ENCODE data around the gene TIMM13.
"Not testable (repeated sequence)": the region's sequence is repeated elsewhere in the genome, so short reads cannot be mapped to it uniquely, and the experiment has no call there.

The TIMM13 gene

DNA sequence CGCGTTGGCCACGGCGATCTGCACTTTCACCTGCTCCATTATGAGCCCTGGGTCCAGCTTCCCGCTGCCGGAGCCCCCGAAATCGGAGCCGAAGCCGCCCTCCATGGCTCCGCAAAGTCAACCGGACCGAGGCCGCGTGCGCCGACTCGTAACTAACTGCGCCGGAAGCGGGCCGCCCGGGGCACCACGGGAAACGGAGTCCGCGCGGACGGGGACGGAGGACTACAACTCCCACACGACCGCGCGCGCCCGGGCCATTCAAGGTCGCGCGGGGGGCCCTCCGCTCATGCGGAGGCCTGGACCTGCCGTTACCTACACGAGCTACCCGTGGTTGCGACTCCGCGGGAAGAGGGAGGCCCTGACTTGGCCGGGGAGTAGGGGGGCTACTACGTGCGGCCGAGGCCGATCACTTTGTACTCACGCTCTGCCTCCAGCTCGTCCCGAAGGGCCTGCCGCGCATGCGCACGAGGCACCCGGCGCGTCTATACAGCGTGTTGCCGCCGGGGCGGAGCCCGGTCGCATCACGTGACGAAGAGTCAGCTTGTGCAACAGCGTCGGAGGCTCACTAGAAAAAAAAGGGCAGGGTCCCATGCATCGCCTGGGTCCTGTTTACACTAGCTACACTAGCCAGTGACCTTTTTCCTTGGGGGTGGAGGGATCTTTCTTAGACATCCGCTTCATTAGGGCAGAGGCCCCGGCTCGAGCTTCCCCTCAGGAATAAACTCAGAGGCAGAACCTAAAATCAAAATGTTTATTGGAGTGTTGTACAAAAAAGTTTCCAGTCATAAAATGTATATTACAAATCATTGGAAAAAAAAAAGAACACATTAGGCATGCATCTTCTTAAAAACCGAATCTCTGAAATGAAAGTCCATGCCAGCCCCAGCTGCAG is at the start of gene TIMM13:
Gene TIMM13, minus strand, starts transcription at position 158 of the 892 bp plus-strand sequence. Its CDS starts 53 bp downstream, at position 105.
- DNase-seq (ENCODE audit: low read depth in 2 of 2), result peak; percentile 91 to 94

- peak; percentile 59 to 63 for DNase-seq (ENCODE audit: low read depth in 2 of 2)
Measured at GRCh38 chr19:2476451-2477140, 49.2 kb upstream of the TIMM13 start.

GRCh38 chr19:2475702-2476450 is 48.5 kb upstream of the TIMM13 start, which contains the start of gene GADD45B:
Gene GADD45B, plus strand, starts transcription at chr19:2476127. Its CDS starts 232 bp downstream, at chr19:2476359.
- DNase-seq (ENCODE audit: low read depth in 2 of 2), result peak; percentile 95 to 98

DNA sequence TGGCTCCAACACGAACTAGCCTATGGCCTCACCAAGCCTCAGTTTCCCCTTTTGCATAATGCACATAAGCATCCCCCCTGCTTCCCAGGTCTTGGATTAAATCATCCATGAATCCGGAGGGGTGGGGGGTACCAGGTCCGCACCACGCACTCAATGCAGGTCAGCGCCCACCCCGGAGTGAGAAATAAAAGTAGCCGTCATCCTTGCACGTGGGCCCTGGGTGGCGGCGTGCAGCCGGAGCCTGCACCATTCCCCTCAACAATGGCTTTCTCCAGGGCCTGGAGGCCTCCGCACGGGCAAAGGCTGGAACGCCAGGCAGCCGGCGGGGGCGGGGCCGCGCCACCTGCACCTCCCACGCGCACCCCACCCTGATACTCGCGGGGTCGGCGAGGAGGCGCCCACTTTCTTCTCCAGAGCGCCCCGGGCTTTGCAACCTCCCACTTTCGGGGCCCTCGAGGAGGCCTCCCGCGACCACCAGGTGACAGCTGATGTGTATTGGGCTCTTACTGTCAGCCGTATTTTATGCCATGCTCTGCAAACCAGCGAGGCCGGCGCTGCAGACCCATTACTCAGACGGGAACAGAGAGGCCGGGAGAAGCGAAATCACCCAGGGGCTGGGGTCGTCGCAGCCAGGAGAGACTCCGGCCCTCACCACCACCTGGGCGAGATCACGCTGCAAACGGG is 47.8 kb upstream of the TIMM13 start:
- peak; percentile 45 to 57 for DNase-seq (ENCODE audit: low read depth in 2 of 2)

DNA sequence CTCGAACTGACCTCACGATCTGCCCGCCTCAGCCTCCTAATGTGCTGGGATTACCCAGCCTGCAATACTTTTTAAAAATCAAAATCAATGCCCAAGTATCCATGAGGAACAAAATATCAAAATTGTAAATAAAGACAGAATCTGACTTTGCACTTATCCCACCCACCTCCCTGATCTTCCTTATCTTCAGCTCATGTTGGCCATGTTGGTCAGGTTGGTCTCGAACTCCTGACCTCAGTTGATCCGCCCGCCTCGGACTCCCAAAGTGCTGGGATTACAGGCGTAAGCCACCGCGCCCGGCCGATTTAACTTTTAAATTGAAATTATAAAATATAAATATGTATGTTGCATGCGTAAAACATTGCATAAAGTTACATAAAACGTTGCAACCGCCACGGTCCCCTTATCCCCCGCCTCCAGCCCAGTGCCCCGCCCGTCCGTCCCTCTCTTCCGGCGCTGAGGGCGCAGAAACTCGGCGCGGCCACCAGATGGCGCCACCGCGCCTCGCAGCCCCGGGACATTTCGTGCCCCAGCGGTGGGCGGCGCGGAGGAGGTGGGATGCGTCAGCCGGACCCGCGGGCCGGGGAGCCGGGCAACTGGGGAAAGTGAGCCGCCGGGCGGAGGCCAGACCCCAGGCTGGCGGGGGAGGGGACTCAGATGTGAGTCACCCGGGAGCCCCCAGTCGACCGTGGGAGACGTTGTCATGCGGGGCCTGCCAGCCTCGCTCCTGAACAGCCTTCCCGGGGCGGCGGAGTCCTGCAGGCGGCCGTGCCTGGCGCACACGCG is 47.0 kb upstream of the TIMM13 start:
- DNase-seq (ENCODE audit: low read depth in 2 of 2), result peak; percentile 81 to 86

DNA sequence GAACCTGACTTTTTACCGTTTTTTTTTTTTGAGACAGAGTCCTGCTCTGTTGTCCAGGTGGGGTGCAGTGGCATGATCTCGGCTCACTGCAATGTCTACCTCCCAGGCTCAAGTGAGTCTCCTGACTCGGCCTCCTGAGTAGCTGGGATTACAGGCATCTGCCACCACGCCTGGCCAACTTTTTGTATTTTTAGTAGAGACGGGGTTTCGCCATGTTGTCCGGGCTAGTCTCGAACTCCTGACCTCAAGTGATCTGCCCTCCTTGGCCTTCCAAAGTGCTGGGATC is 42.5 kb upstream of the TIMM13 start:
- DNase-seq (ENCODE audit: low read depth in 2 of 2), result not testable (repeated sequence)

GRCh38 chr19:2469102-2469914 is 41.9 kb upstream of the TIMM13 start:
- peak in 1 of 2 donors; percentile 33 for DNase-seq (ENCODE audit: low read depth in 2 of 2)

DNA sequence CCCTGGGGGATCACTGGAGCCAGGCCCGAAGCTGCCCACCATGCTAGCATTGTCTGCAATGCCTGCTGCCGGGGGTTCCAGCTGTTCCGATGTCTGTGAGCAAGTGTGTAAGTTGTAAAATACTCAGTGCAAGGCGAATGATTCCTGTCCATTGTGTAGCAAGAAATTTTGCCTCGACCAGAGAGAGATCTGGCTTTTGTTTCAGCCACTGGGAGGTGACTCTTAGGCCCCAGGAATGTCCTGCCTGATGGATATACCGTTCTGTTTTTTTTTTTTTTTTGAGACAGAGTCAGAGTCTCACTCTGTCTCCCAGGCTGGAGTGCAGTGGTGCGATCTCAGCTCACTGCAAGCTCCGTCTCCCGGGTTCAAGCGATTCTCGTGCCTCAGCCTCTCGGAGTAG is 41.2 kb upstream of the TIMM13 start:
- no peak for DNase-seq (ENCODE audit: low read depth in 2 of 2)

DNA sequence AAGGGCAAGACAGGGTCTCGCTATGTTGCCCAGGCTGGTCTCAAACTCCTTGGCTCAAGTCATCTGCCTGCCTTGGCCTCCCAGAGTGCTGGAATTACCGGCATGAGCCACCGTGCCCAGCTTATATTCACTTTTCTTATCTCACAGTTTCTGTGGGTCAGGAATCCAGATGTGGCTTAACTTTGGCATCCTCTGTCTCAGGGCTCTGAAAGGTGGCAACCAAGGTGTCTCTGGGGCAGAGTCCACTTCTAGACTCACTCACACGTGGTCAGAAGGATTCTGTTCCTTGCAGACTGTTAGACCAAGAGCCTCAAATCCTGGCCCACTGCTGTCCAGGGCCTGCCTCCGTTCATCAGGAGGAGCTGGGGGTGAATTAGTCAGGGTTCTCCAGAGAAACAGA is 37.0 kb upstream of the TIMM13 start:
- no peak for DNase-seq (ENCODE audit: low read depth in 2 of 2)

GRCh38 chr19:2463694-2464093 is 36.3 kb upstream of the TIMM13 start:
- not testable (repeated sequence) for DNase-seq (ENCODE audit: low read depth in 2 of 2)

DNA sequence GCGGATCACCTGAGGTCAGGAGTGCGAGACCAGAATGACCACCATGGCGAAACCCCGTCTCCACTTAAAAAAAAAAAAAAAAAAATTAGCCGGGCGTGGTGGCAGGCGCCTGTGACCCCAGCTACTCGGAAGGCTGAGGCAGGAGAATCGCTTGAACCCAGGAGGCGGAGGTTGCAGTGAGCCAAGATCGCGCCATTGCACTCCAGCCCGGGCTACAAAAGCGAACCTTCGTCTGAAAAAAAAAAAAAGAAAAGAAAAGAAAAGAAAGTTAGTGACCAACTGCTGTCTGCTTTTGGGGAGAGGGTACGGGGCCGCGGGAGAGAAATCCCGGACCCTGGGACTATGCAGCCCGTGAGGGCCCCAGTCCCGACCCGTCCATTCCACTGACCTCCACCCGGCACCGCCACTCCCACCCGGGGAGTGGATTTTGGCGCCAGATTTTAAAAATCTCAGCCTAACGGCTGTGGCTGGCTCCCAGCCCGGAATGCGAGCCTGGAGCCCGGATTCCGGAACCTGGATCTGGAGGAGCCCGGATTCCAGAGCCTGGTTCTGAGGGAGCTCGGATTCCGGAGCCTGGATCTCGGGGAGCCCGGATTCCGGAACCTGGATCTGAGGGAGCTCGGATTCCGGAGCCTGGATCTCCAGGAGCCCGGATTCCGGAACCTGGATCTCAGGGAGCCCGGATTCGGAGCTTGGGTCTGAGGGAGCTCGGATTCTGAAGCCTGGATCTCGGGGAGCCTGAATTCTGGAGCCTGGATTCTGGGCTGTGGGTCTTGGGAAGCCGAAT is 35.4 kb upstream of the TIMM13 start:
- no peak for DNase-seq (ENCODE audit: low read depth in 2 of 2)

- DNase-seq (ENCODE audit: low read depth in 2 of 2), result peak; percentile 53 to 71
Measured at GRCh38 chr19:2461751-2462634, 34.6 kb upstream of the TIMM13 start.

- no peak for DNase-seq (ENCODE audit: low read depth in 2 of 2)
Measured at GRCh38 chr19:2460245-2460644, 32.9 kb upstream of the TIMM13 start.

- not testable (repeated sequence) for DNase-seq (ENCODE audit: low read depth in 2 of 2)
Measured at GRCh38 chr19:2458776-2459175, 31.4 kb upstream of the TIMM13 start.

DNA sequence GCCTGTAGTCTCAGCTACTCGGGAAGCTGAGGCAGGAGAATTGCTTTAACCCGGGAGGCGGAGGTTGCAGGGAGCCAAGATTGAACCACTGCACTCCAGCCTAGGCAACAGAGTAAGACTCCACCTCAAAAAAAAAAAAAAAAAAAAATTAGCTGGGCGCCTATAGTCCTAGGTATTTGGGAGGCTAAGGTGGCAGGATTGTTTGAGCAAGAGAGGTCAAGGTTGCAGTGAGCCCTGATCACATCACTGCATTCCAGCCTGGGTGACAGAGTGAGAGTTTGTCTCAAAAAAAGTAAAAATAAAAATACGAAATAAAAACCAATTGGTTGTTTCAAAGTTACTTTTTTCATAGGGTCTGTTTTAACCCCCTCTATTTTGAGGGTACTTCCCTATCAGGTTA is 30.7 kb upstream of the TIMM13 start:
- no peak for DNase-seq (ENCODE audit: low read depth in 2 of 2)

DNA sequence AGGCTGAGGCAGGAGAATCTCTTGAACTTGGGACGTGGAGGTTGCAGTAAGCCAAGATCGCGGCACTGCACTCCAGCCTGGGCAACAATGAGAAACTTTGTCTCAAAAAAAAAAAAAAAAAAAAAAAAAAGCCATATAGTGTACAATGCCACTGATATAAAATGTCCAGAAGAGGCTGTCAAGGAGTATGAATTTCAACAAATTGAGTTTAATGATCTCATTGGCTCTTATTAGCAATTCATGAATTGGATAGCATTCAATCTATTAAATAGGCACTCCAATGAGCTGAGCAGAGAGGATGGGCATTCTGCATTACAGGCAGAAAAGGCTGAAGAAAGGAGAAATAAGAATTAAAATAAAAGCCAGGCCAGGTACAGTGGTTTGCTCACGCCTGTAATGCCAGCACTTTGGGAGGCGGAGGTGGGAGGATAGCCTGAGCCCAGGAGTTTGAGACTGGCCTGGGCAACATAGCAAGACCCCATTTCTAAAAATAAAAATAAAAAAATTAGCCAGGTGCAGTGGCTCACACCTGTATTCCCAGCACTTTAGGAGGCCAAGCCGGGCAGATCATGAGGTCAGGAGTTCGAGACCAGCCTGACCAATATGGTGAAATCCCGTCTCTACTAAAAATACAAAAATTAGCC is 30.1 kb upstream of the TIMM13 start:
- no peak for DNase-seq (ENCODE audit: low read depth in 2 of 2)

- DNase-seq (ENCODE audit: low read depth in 2 of 2), result peak in 1 of 2 donors; percentile 46
Measured at GRCh38 chr19:2455851-2456570, 28.6 kb upstream of the TIMM13 start.
